Measurements from ENCODE around the gene INPP5J.

DNA sequence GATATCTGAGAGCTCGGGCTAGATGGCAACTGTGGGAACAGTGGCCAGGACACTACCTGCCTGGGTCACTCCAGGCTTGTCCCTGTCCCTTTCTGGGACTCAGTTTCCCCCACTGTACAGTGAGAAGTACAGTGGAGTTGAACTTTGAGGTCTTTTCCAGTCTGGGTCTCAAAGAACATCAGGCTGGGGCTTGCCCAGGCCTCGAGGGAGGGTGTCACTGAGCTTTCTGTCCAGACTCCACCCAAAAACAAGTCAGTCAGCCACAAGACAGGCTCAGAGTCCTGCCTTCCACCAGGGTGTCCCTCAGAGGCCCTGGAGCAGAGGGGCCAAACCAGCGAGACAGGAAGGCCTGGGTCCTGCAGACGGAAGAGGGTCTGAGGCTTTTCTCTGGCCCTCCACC lies 19.5 kb downstream of the INPP5J start:
- TF ChIP-seq POLR2A (IDR thresholded peaks at IDR 0.05; ENCODE audit: low read depth, low read length): no peak
- TF ChIP-seq TAF1 (IDR thresholded peaks at IDR 0.05; ENCODE audit: borderline replicate concordance, low read depth, low read length): no peak
- no peak for TF ChIP-seq POLR2AphosphoS5 (IDR thresholded peaks at IDR 0.05; ENCODE audit: low read depth, low read length)
